ENCODE measurements around the gene PMEL. TPM values are rescaled to one million over a fixed set of nuclear protein-coding genes. Genes with fewer than 3 reads are reported as not detected.
A peak's percentile ranks its signal among the peaks of the same experiment; 100 is the strongest.

The PMEL gene
- total and polyA plus RNA-seq, 2 of the 4 experiments (the other 2 are of a cell fraction): 1.4 to 5.8 TPM

GRCh38 chr12:55927588-55928502 is 38.0 kb downstream of the PMEL start, which contains the start of gene PYM1:
PYM1 (minus strand) TSS chr12:55927894; CDS start chr12:55927761, 133 bp downstream.
- Histone ChIP-seq H2AFZ (replicated peaks; ENCODE audit: low read length, poor library complexity) (peak within 1 kb of the TSS; percentile 94), H2AK9ac (replicated peaks; ENCODE audit: low read depth, low read length, poor library complexity) (peak within 1 kb of the TSS; percentile 99), H3K18ac (ENCODE audit: low read depth, low read length) (peak within 1 kb of the TSS; percentile 82), H2BK5ac (ENCODE audit: low read depth, low read length, poor library complexity, severe bottlenecking) (peak within 1 kb of the TSS; percentile 89), H2BK20ac (ENCODE audit: low read depth, low read length) (0 out of 2 replicates have a peak within 1 kb of the TSS, but pooled peaks have one; percentile 49), H3K27me3 (ENCODE audit: control insufficient read depth, insufficient read depth, low read length) (no peaks in the 10 kb centered on the region), H2BK120ac (ENCODE audit: low read depth, low read length) (peak within 1 kb of the TSS; percentile 54), H2BK15ac (ENCODE audit: low read depth, low read length) (peak within 1 kb of the TSS; percentile 72; the same call in 2 of the 3 replicates), H3K9me1 (ENCODE audit: insufficient read depth, low read length) (peaks cover 6% of the 10 kb centered on the region), H2AK5ac (ENCODE audit: low read depth, low read length) (peak within 1 kb of the TSS; percentile 93), H4K5ac (ENCODE audit: low read depth, low read length) (peak within 1 kb of the TSS; percentile 94), H3K14ac (replicated peaks; ENCODE audit: low read depth, low read length) (peak within 1 kb of the TSS; percentile 98), H3K4me2 (ENCODE audit: low read depth, low read length) (peak within 1 kb of the TSS; percentile 98), H3K4me1 (ENCODE audit: control insufficient read depth, insufficient read depth, low read length) (peaks cover 13% of the 10 kb centered on the region), H3K23ac (ENCODE audit: low read depth, low read length) (peak within 1 kb of the TSS; percentile 89), H4K20me1 (ENCODE audit: insufficient read depth, low read length) (no peaks in the 10 kb centered on the region), H3K9me3 (ENCODE audit: control insufficient read depth, insufficient read depth, low read length) (no peaks in the 10 kb centered on the region), H4K91ac (ENCODE audit: insufficient read depth, low read depth, low read length) (peak within 1 kb of the TSS; percentile 91), H3K4me3 (ENCODE audit: insufficient read depth, low read depth, low read length) (peak within 1 kb of the TSS; percentile 83), H3K4ac (ENCODE audit: low read depth, low read length) (peak within 1 kb of the TSS; percentile 93), H4K8ac (ENCODE audit: low read depth in 2 of 2, low read length in 2 of 2) (peak within 1 kb of the TSS; percentile 99 to 100), H3K36me3 (ENCODE audit: control insufficient read depth, insufficient read depth, low read length) (peaks cover 2% of the 10 kb centered on the region; the same call in 1 of the 2 replicates), H3K79me1 (ENCODE audit: low read depth in 1 of 2, low read length in 2 of 2) (peaks cover 36 to 67% of the 10 kb centered on the region in 2 experiments), H3K56ac (ENCODE audit: extremely low read depth, insufficient read depth, low read length) (peak within 1 kb of the TSS; percentile 95), H3K27ac (ENCODE audit: insufficient read depth, low read length) (peak within 1 kb of the TSS; percentile 94), H3K9ac (ENCODE audit: low read depth, low read length) (peak within 1 kb of the TSS; percentile 98)
- POLR2A ChIA-PET (ENCODE audit: unreplicated experiment): interaction anchor here (0.6 to 2.2 kb wide), 4 partner anchors 98 to 199 kb away, joined by 3 to 6 read pairs (median 4); partner anchors contain the start of genes ORMDL2 and SARNP
- in situ Hi-C loops (cut with MboI; ENCODE audit: low sequenced_read_pairs) (loop anchor here (10.0 kb wide), 1 partner anchor 103 kb away; the partner anchor contains the start of gene DNAJC14), dilution Hi-C loops (cut with HindIII; ENCODE audit: low sequenced_read_pairs, unreplicated experiment) (no loop called here), intact Hi-C loops (cut with micrococcal nuclease) (no loop called here)
- WGBS, 2 experiments (ENCODE audit: extremely low coverage in 2 of 2, insufficient read length in 1 of 2): 1% methylated on average over 23 of the region's 49 CpGs; no CpG with 5 or more reads in 1 of the 2 experiments
- ATAC-seq (ENCODE audit: low read depth) (peak; percentile 26), DNase-seq (peak; percentile 50)
- no TSS peak for BruUV-seq (replicated peaks)
- no peak for TF ChIP-seq POLR2A (IDR thresholded peaks at IDR 0.05; ENCODE audit: low read depth, low read length)
- no peak for TF ChIP-seq BHLHE40 (IDR thresholded peaks at IDR 0.05; ENCODE audit: low read depth, low read length)
- no peak for TF ChIP-seq NFE2L2 (IDR thresholded peaks at IDR 0.05; ENCODE audit: low read depth, low read length)
- no peak for TF ChIP-seq RCOR1 (IDR thresholded peaks at IDR 0.05; ENCODE audit: insufficient replicate concordance, low read length)
- no peak for TF ChIP-seq RAD21 (IDR thresholded peaks at IDR 0.05; ENCODE audit: low read length)
- no peak for TF ChIP-seq CTCF (conservative IDR thresholded peaks at IDR 0.05; ENCODE audit: low read depth, low read length)
- TF ChIP-seq MAFK (IDR thresholded peaks at IDR 0.05; ENCODE audit: low read depth, low read length): no peak
- TF ChIP-seq FOS (IDR thresholded peaks at IDR 0.05; ENCODE audit: low read depth, low read length): no peak
- TF ChIP-seq RFX5 (IDR thresholded peaks at IDR 0.05; ENCODE audit: low read depth, low read length): no peak
- TF ChIP-seq ELK1 (IDR thresholded peaks at IDR 0.05; ENCODE audit: borderline replicate concordance, low read depth, low read length): no peak
- no peak for TF ChIP-seq SMC3 (IDR thresholded peaks at IDR 0.05; ENCODE audit: low read depth, low read length)
- CTCF ChIA-PET: interaction anchor here (1.4 kb wide), 1 partner anchor 9 kb away, joined by 4 read pairs; no protein-coding TSS in a partner anchor

All from IMR-90 (cell line).